Coronary artery (tissue), 2 donors: Measurements from ENCODE around the gene HRAS.
A peak's percentile ranks its signal among the peaks of the same experiment; 100 is the strongest.

Experiments used
- DNase-seq: peaks from one replicate; pipeline ENCODE4 v3.0.0-alpha.2; 2017; ENCODE audit warnings: low spot score
- H3K27ac ChIP-seq, 2 donors: fragments of 200-600 bp; sonication (generic); one replicate each; pipeline ENCODE4 v1.5.1; 2016 to 2019
- H3K4me3 ChIP-seq: fragments of 200-600 bp; sonication (generic); 2 replicates; pipeline ENCODE4 v1.5.1; 2016; ENCODE audit warnings: mild to moderate bottlenecking, moderate library complexity
- CTCF ChIP-seq: fragments of 200-600 bp; sonication (generic); IDR thresholded peaks from one replicate; pipeline ENCODE4 v1.5.1; 2019; ENCODE audit warnings: antibody characterized with exemption

HRAS gene

GRCh38 chr11:534396-535209 is 773 bp downstream of the HRAS start:
- H3K4me3 ChIP-seq, result peak overlapping the region; percentile 89
- H3K27ac ChIP-seq, result peak overlapping the region; percentile 35 to 83
- no peak for DNase-seq
- no peak for TF ChIP-seq CTCF

GRCh38 chr11:533586-534395 is 1.6 kb downstream of the HRAS start:
- DNase-seq, result no peak
- TF ChIP-seq CTCF, result no peak
- Histone ChIP-seq H3K4me3 (peak overlapping the region; percentile 89), H3K27ac (no peak overlapping the region)

GRCh38 chr11:532986-533585 is 2.3 kb downstream of the HRAS start:
- DNase-seq, result no peak
- Histone ChIP-seq H3K27ac (no peak overlapping the region), H3K4me3 (no peak overlapping the region)
- TF ChIP-seq CTCF, result no peak

GRCh38 chr11:532527-532985 is 2.8 kb downstream of the HRAS start:
- no peak for TF ChIP-seq CTCF
- Histone ChIP-seq H3K4me3 (no peak overlapping the region), H3K27ac (no peak overlapping the region)
- DNase-seq, result no peak

- Histone ChIP-seq H3K4me3 (no peak overlapping the region), H3K27ac (no peak overlapping the region)
- DNase-seq, result no peak
- no peak for TF ChIP-seq CTCF
Measured at GRCh38 chr11:531919-532526, 3.4 kb downstream of the HRAS start.

GRCh38 chr11:530960-531831 is 4.2 kb downstream of the HRAS start:
- Histone ChIP-seq H3K4me3 (no peak overlapping the region), H3K27ac (no peak overlapping the region)
- DNase-seq, result no peak
- TF ChIP-seq CTCF, result no peak
